ENCODE results near the gene CD7. TPM values are rescaled to one million over a fixed set of nuclear protein-coding genes. Genes with fewer than 3 reads are reported as not detected.

CD7 gene
- total and polyA plus RNA-seq, 8 donors: 0.28 to 1.3 (median 0.98) TPM

- DNase-seq (no peak), ATAC-seq (no peak), FAIRE-seq (no peak)
- H3K27me3 ChIP-seq: no peaks in the 10 kb centered on the region
- no peaks in the 10 kb centered on the region for H3K9me3 ChIP-seq
- 85 to 92% methylated on average over 13 of the region's 13 CpGs for WGBS, 2 donors
- H3K4me3 ChIP-seq: no peak overlapping the region
- intact Hi-C loops (cut with DNase I): no loop called here
- peaks cover 13 to 31% (median 16%) of the 10 kb centered on the region in 3 donors for H3K4me1 ChIP-seq
- H3K36me3 ChIP-seq: no peaks in the 10 kb centered on the region
- no peak overlapping the region for H3K27ac ChIP-seq
- TF ChIP-seq, protein P1, sequence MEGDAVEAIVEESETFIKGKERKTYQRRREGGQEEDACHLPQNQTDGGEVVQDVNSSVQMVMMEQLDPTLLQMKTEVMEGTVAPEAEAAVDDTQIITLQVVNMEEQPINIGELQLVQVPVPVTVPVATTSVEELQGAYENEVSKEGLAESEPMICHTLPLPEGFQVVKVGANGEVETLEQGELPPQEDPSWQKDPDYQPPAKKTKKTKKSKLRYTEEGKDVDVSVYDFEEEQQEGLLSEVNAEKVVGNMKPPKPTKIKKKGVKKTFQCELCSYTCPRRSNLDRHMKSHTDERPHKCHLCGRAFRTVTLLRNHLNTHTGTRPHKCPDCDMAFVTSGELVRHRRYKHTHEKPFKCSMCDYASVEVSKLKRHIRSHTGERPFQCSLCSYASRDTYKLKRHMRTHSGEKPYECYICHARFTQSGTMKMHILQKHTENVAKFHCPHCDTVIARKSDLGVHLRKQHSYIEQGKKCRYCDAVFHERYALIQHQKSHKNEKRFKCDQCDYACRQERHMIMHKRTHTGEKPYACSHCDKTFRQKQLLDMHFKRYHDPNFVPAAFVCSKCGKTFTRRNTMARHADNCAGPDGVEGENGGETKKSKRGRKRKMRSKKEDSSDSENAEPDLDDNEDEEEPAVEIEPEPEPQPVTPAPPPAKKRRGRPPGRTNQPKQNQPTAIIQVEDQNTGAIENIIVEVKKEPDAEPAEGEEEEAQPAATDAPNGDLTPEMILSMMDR (IDR thresholded peaks at IDR 0.05): no peak
These were observed 17.2 kb downstream of the CD7 start for GRCh38 chr17:82300228-82300627.

GRCh38 chr17:82299452-82299851 lies 18.0 kb downstream of the CD7 start:
- Histone ChIP-seq H3K4me3 (no peak overlapping the region), H3K4me1 (peaks cover 14 to 34% (median 17%) of the 10 kb centered on the region in 3 donors), H3K27me3 (no peaks in the 10 kb centered on the region), H3K36me3 (no peaks in the 10 kb centered on the region), H3K9me3 (no peaks in the 10 kb centered on the region), H3K27ac (no peak overlapping the region)
- DNase-seq (no peak), FAIRE-seq (no peak), ATAC-seq (no peak)
- intact Hi-C loops (cut with DNase I): no loop called here
- WGBS, 2 donors: 89 to 92% methylated on average over 10 of the region's 10 CpGs
- TF ChIP-seq, protein P1 (IDR thresholded peaks at IDR 0.05): no peak

DNA sequence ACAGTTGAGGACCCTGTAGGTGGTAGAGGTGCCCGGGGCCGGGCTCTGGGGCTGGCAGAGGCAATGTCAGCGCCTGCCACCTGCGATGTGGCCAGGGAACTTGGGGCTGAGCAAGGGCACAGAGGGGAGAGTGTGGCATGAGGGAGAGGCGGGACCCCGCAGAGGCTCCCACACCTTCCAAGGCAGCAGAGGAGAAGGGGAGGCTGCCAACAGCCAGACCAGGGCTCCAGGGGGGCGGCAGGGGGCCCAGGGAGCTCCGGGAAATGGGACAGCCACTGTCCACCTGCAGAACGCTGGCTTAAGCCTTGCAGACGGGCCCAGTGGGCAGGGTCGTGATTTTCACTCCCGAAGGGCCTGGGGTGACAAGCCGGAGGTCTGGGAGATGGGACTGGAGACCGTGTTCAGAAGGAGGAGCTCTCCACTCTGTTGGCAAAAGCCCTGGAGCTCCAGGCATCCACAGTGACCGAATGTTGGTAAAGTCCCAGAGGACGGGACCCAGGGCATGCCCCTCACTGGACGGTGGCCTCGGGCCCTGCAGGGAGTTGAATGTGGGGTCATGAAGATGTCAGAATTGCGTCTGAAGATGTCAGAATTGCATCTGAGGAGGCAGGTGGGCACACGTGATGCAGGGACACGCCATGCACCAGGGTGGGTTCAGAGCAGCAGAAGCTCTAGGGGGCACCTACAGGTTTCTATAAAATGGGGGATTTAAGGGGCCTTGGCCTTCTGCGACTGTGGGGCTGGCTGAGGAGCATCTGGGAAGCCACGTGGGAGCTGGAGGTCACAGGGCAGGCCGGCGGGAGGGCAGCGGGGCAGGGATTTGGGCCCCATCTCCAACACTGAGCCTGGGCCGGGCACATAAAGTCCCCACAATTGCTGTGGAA lies 18.6 kb downstream of the CD7 start:
- Histone ChIP-seq H3K4me3 (peak overlapping the region; percentile 1 to 44 (median 28)), H3K27me3 (no peaks in the 10 kb centered on the region), H3K9me3 (no peaks in the 10 kb centered on the region), H3K36me3 (no peaks in the 10 kb centered on the region), H3K4me1 (peaks cover 14 to 40% (median 24%) of the 10 kb centered on the region in 3 donors), H3K27ac (peak overlapping the region; percentile 85 to 98 (median 92))
- intact Hi-C loops (cut with DNase I): no loop called here
- FAIRE-seq: no peak
- ATAC-seq: no peak
- 74 to 82% methylated on average over 27 of the region's 27 CpGs for WGBS, 2 donors
- peak in 1 of 6 donors; percentile 74 for DNase-seq
- TF ChIP-seq, protein P1 (IDR thresholded peaks at IDR 0.05): no peak

- TF ChIP-seq, protein P1 (IDR thresholded peaks at IDR 0.05): no peak
- Histone ChIP-seq H3K36me3 (no peaks in the 10 kb centered on the region), H3K4me1 (peaks cover 14 to 43% (median 24%) of the 10 kb centered on the region in 3 donors), H3K4me3 (peak overlapping the region; percentile 1 to 44 (median 28)), H3K27ac (peak overlapping the region; percentile 85 to 98 (median 92)), H3K9me3 (no peaks in the 10 kb centered on the region), H3K27me3 (no peaks in the 10 kb centered on the region)
- FAIRE-seq (no peak), DNase-seq (peak; percentile 88 to 94 (median 91)), ATAC-seq (peak; percentile 75 to 87 (median 80))
- 4% methylated on average over 34 to 36 of the region's 36 CpGs for WGBS, 2 donors
- intact Hi-C loops (cut with DNase I): no loop called here
These were observed 19.5 kb downstream of the CD7 start for GRCh38 chr17:82297714-82298537.

All from pancreas (tissue), 10 donors.